HepG2 (cell line): ENCODE results near the gene HES1. TPM values are rescaled to one million over a fixed set of nuclear protein-coding genes. Genes with fewer than 3 reads are reported as not detected.

ENCODE experiments used
- CHD4 ChIP-seq: fragments of 200-600 bp; sonication (generic); IDR thresholded peaks from 2 replicates; pipeline ENCODE4 v1.7.0; 2017; ENCODE audit warnings: mild to moderate bottlenecking, low read length, borderline replicate concordance
- HIVEP1 ChIP-seq: sonication (generic); formaldehyde crosslinking; IDR thresholded peaks from 2 replicates; pipeline ENCODE4 v1.4.0; 2020; ENCODE audit warnings: mild to moderate bottlenecking, missing genetic modification reagents
- IKZF1 ChIP-seq: fragments of 450-650 bp; IDR thresholded peaks from 2 replicates; pipeline ENCODE4 v1.7.1; 2016
- LCORL ChIP-seq, 2 experiments: fragments of 450-650 bp in 1 of 2; sonication (generic) in 1 of 2; formaldehyde crosslinking in 1 of 2; IDR thresholded peaks; 2 replicates each; pipeline versions ENCODE4 v1.5.0 to v1.6.1; 2017 to 2020; ENCODE audit warnings: antibody characterized with exemption in 1 of 2, missing genetic modification reagents in 1 of 2
- MXI1 ChIP-seq: IDR thresholded peaks from 3 replicates; pipeline ENCODE4 v1.6.1; 2012; ENCODE audit warnings: low read depth, low read length, inconsistent platforms, borderline replicate concordance
- RBM22 ChIP-seq: fragments of 200-400 bp; formaldehyde crosslinking; optimal IDR thresholded peaks from 2 replicates; pipeline ENCODE3; 2017; ENCODE audit warnings: mild to moderate bottlenecking, low read length, moderate library complexity
- SP4 ChIP-seq: sonication (generic); formaldehyde crosslinking; IDR thresholded peaks from 2 replicates; pipeline ENCODE4 v1.8.1; 2023; ENCODE audit warnings: mild to moderate bottlenecking, missing genetic modification reagents
- TAF15 ChIP-seq: fragments of 200-400 bp; formaldehyde crosslinking; IDR thresholded peaks from one replicate; pipeline ENCODE4 v1.6.1; 2018; ENCODE audit warnings: mild to moderate bottlenecking, low read depth, low read length; ENCODE audit not compliant: poor library complexity, severe bottlenecking
- TEAD2 ChIP-seq: sonication (generic); formaldehyde crosslinking; IDR thresholded peaks from 2 replicates; pipeline ENCODE4 v1.9.0; 2021; ENCODE audit warnings: missing genetic modification reagents
- ZBTB34 ChIP-seq: sonication (generic); formaldehyde crosslinking; IDR thresholded peaks from 2 replicates; pipeline ENCODE4 v1.8.0; 2022; ENCODE audit warnings: mild to moderate bottlenecking, missing genetic modification reagents
- ZHX1 ChIP-seq: sonication (generic); formaldehyde crosslinking; IDR thresholded peaks from 2 replicates; pipeline ENCODE4 v1.8.1; 2022; ENCODE audit warnings: low read depth, mild to moderate bottlenecking, missing genetic modification reagents
- ZNF205 ChIP-seq: IDR thresholded peaks from 2 replicates; pipeline ENCODE4 v1.6.1; 2018; ENCODE audit warnings: missing biosample characterization, missing genetic modification reagents
- ZNF33A ChIP-seq: sonication (generic); formaldehyde crosslinking; IDR thresholded peaks from 2 replicates; pipeline ENCODE4 v1.5.1; 2020; ENCODE audit warnings: missing genetic modification reagents, mild to moderate bottlenecking, moderate library complexity, borderline replicate concordance
- ZNF343 ChIP-seq: sonication (generic); formaldehyde crosslinking; IDR thresholded peaks from 2 replicates; pipeline ENCODE4 v1.4.0; 2020; ENCODE audit warnings: mild to moderate bottlenecking, missing genetic modification reagents
- ZNF589 ChIP-seq: sonication (generic); formaldehyde crosslinking; conservative IDR thresholded peaks from 2 replicates; pipeline ENCODE4 v1.8.0; 2022; ENCODE audit warnings: mild to moderate bottlenecking, moderate library complexity, missing genetic modification reagents
- ZNF660 ChIP-seq: sonication (generic); formaldehyde crosslinking; IDR thresholded peaks from 2 replicates; pipeline ENCODE4 v1.5.1; 2020; ENCODE audit warnings: mild to moderate bottlenecking, low read depth, missing genetic modification reagents, borderline replicate concordance
- polyA plus RNA-seq, 8 experiments: library from polyadenylated mRNA; depleted of rRNA in 3 of 8; stranded (reverse) in 7 of 8; unstranded in 1 of 8; fragments of >200 nt; fragmentation: Illumina TruSeq in 4 of 8; extraction: Trizol in 4 of 8; gene quantifications; 2 replicates each; pipeline versions ENCODE4 v1.2.1 to v1.2.3, GENCODE V29; 2011 to 2016; ENCODE audit warnings: low read depth in 4 of 8, missing spikeins in 1 of 8, mixed read lengths in 1 of 8; ENCODE audit not compliant: insufficient read depth in 1 of 8
- total RNA-seq, 5 experiments: library from RNA; depleted of rRNA; stranded (reverse); fragments of >200 nt; fragmentation: Illumina TruSeq; extraction: Trizol; gene quantifications; 2 replicates each; pipeline ENCODE4 v1.2.3, GENCODE V29; 2016; ENCODE audit warnings: low read depth in 1 of 5
- TF ChIP-seq, protein P1 (sequence below): sonication (generic); formaldehyde crosslinking; IDR thresholded peaks from 2 replicates; pipeline ENCODE4 v1.9.0; 2021; ENCODE audit warnings: missing genetic modification reagents, borderline replicate concordance
- TF ChIP-seq, protein P2 (sequence below): sonication (generic); formaldehyde crosslinking; IDR thresholded peaks from 2 replicates; pipeline ENCODE4 v1.4.0; 2020; ENCODE audit warnings: missing genetic modification reagents

The HES1 gene
- total and polyA plus RNA-seq, 2 of the 13 experiments (the other 11 are each of a cell fraction or from before 2014, with no cell fraction given): 15.4 to 19.8 TPM

GRCh38 chr3:194140520-194141414 lies 4.8 kb downstream of the HES1 start (continued):
- TF ChIP-seq, protein P1, sequence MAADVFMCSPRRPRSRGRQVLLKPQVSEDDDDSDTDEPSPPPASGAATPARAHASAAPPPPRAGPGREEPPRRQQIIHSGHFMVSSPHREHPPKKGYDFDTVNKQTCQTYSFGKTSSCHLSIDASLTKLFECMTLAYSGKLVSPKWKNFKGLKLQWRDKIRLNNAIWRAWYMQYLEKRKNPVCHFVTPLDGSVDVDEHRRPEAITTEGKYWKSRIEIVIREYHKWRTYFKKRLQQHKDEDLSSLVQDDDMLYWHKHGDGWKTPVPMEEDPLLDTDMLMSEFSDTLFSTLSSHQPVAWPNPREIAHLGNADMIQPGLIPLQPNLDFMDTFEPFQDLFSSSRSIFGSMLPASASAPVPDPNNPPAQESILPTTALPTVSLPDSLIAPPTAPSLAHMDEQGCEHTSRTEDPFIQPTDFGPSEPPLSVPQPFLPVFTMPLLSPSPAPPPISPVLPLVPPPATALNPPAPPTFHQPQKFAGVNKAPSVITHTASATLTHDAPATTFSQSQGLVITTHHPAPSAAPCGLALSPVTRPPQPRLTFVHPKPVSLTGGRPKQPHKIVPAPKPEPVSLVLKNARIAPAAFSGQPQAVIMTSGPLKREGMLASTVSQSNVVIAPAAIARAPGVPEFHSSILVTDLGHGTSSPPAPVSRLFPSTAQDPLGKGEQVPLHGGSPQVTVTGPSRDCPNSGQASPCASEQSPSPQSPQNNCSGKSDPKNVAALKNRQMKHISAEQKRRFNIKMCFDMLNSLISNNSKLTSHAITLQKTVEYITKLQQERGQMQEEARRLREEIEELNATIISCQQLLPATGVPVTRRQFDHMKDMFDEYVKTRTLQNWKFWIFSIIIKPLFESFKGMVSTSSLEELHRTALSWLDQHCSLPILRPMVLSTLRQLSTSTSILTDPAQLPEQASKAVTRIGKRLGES: no peak
- TF ChIP-seq ZNF343 (CRISPR knock-in tag) (no peak), HIVEP1 (CRISPR knock-in tag) (no peak), LCORL (IDR thresholded peaks at IDR 0.05) (no peak), LCORL (CRISPR knock-in tag; IDR thresholded peaks at IDR 0.05) (peak; percentile 83), SP4 (CRISPR knock-in tag) (0 out of 2 replicates have a peak, but pooled peaks have one; percentile 4), ZNF589 (CRISPR knock-in tag) (no peak), ZHX1 (CRISPR knock-in tag) (no peak), MXI1 (no peak), CHD4 (peak; percentile 18; the same call in 1 of the 2 replicates), ZBTB34 (CRISPR knock-in tag) (0 out of 2 replicates have a peak, but pooled peaks have one; percentile 6), ZNF660 (CRISPR knock-in tag) (no peak), ZNF205 (CRISPR knock-in tag) (no peak), ZNF33A (CRISPR knock-in tag) (peak; percentile 75; the same call in 1 of the 2 replicates), RBM22 (no peak), IKZF1 (no peak), TAF15 (no peak), TEAD2 (CRISPR knock-in tag) (no peak)
- TF ChIP-seq, protein P2, sequence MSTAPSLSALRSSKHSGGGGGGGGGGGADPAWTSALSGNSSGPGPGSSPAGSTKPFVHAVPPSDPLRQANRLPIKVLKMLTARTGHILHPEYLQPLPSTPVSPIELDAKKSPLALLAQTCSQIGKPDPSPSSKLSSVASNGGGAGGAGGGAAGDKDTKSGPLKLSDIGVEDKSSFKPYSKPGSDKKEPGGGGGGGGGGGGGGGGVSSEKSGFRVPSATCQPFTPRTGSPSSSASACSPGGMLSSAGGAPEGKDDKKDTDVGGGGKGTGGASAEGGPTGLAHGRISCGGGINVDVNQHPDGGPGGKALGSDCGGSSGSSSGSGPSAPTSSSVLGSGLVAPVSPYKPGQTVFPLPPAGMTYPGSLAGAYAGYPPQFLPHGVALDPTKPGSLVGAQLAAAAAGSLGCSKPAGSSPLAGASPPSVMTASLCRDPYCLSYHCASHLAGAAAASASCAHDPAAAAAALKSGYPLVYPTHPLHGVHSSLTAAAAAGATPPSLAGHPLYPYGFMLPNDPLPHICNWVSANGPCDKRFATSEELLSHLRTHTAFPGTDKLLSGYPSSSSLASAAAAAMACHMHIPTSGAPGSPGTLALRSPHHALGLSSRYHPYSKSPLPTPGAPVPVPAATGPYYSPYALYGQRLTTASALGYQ (CRISPR knock-in tag): 0 out of 2 replicates have a peak, but pooled peaks have one; percentile 36
